ENCODE measurements around the gene OR2J2.
"Not testable (repeated sequence)": the region's sequence is repeated elsewhere in the genome, so short reads cannot be mapped to it uniquely, and the experiment has no call there.

Gene OR2J2

GRCh38 chr6:29170607-29171006 is at the start of gene OR2J2:
Gene OR2J2 (plus strand): TSS chr6:29170907. CDS start chr6:29173636, 2,729 bp downstream.
- not testable (repeated sequence) for DNase-seq

DNA sequence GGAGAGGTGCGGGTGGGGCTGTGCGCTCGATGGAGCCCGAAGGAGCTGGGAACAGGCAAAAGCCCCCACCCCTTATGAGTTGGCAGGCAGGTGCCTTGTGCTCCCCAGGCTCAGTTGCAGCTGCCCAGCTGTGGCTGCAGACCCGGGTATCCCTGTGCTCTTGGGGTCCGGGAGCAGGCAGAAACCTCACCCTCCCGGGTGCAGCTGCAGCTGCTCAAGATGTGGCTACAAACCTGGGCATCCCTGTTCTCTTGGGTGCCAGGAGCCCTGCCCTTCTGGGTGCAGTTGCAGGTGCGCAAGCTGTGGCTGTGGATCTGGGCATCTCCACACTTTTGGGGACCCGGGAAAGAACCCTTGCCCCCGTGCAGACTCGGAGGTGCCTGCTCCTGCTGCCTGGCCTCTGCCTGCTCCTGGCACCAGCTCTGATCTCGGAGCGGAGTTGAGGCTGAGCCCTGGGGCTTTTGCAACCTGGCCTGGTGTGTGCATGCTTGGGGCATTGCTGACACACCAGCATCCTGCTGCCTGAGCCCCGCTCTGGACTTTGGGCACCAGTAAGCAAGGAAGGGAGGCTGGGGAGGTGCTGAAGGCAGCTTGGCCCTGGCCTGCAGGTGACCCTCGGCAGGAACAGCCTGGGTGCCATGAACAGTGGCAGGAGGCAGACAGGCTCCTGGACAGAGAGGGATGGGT is 41.2 kb upstream of the OR2J2 start:
- DNase-seq: no peak

DNA sequence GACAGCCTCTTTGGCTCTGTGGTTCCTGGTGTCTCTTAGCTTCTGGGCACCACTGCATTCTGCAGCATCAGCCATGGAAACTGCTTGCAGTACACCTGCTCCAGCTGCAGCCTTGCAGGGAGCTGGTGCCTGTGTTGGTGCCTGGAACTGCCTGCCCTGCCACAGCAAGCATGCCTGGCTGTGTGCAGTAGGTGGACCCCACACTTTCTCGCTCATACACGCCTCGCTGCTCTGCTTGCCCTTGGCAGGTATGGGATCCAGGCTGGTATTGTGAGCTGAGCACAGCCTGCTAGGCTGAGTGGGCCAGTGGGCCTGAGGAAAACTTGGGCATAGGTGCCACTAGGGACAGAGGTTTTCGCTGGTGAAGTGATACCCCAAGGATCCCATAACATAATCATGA is 40.1 kb upstream of the OR2J2 start:
- no peak for DNase-seq

DNA sequence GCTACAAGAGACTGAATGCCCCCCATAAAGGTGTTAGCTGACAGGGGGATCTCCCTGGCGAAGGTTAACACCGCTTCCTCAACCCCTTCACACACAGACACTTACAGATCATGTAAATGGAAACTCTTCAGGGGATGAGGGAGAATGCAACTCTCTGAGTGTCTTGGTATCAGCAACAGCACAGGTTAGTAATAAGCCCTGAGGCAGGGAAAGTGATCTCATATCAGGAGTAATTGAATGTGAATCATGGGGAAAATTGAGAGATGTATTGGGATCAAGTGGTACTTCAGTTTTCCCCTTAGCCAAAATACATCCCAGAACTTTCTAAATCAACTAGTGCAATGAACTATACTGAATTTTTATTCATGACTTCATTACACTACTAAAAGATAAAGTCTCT is 39.0 kb upstream of the OR2J2 start:
- DNase-seq: no peak

- DNase-seq: no peak
Measured at GRCh38 chr6:29137724-29138123, 33.0 kb upstream of the OR2J2 start.

DNA sequence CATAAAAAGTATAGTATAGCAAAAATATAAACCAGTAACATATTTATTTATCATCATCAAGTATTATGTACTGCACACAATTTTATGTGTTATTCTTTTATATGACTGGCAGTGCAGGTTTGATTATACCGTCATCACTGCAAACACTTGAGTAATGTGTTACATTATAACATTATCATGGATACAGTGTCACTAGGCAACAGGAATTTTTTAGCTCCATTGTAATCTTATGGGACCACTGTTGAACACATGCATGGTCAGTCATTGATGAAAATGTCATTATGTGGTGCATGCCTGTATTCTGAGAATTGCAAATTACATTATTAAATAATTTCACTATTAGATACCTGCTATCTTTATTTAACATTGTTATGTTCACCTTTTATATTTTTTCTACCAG is 29.1 kb upstream of the OR2J2 start:
- DNase-seq: no peak

GRCh38 chr6:29142309-29142708 is 28.4 kb upstream of the OR2J2 start:
- DNase-seq: no peak

- no peak for DNase-seq
Measured at GRCh38 chr6:29146179-29146578, 24.5 kb upstream of the OR2J2 start.

- no peak for DNase-seq
Measured at GRCh38 chr6:29147074-29147473, 23.6 kb upstream of the OR2J2 start.

GRCh38 chr6:29149444-29149843 is 21.3 kb upstream of the OR2J2 start:
- not testable (repeated sequence) for DNase-seq

GRCh38 chr6:29153083-29153482 is 17.6 kb upstream of the OR2J2 start:
- DNase-seq: no peak

- not testable (repeated sequence) for DNase-seq
Measured at GRCh38 chr6:29155182-29155581, 15.5 kb upstream of the OR2J2 start.

GRCh38 chr6:29159922-29160321 is 10.8 kb upstream of the OR2J2 start:
- DNase-seq: not testable (repeated sequence)

GRCh38 chr6:29165571-29165970 is 5.1 kb upstream of the OR2J2 start:
- DNase-seq: not testable (repeated sequence)

GRCh38 chr6:29171736-29172135 is 1.0 kb downstream of the OR2J2 start:
- DNase-seq: no peak

GRCh38 chr6:29183594-29183993 is 12.9 kb downstream of the OR2J2 start:
- DNase-seq: peak; percentile 2

- DNase-seq: not testable (repeated sequence)
Measured at GRCh38 chr6:29188659-29189058, 18.0 kb downstream of the OR2J2 start.

DNA sequence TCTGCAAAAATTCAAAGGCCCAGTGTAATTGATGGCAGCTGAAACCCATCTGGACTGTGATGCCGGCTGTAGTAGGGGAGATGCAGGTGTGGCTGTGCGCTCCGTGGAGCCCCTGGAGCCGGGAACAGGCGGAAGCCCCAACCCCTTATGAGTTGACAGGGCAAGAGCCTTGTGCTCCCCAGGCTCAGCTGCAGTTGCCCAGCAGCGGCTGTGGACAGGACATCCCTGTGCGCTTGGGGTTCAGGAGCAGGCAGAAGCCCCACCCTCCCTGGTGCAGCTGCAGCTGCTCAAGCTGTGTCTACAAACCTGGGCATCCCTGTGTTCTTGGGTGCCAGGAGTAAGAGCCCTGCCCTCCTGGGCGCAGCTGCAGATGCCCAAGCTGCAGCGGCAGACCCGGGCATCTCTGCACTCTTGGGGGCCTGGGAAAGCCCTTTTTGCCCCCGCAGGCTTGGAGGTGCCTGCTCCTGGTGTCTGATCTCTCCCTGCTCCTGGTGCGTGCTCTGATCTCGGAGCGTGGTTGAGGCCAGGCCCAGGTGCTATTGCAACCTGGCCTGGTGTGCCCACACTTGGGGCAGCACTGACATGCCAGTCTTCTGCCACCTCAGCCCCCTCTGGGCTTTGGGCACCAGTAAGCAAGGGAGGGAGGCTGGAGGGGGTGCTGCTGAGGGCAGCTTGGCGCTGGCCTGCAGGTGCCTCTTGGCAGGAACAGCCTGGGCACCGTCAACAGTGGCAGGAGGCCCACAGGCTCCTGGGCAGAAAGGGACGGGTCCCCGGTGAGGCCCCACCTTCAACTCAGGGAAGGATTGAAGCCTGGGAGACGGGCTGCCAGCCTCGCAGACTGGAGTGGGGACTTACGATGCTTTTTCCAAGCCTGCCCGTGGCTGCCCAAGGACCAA is 30.3 kb downstream of the OR2J2 start:
- no peak for DNase-seq

GRCh38 chr6:29201966-29202365 is 31.3 kb downstream of the OR2J2 start:
- no peak for DNase-seq

- no peak for DNase-seq
Measured at GRCh38 chr6:29211488-29211887, 40.8 kb downstream of the OR2J2 start.

GRCh38 chr6:29216528-29216927 is 45.8 kb downstream of the OR2J2 start:
- no peak for DNase-seq

- not testable (repeated sequence) for DNase-seq
Measured at GRCh38 chr6:29217242-29217641, 46.5 kb downstream of the OR2J2 start.

DNA sequence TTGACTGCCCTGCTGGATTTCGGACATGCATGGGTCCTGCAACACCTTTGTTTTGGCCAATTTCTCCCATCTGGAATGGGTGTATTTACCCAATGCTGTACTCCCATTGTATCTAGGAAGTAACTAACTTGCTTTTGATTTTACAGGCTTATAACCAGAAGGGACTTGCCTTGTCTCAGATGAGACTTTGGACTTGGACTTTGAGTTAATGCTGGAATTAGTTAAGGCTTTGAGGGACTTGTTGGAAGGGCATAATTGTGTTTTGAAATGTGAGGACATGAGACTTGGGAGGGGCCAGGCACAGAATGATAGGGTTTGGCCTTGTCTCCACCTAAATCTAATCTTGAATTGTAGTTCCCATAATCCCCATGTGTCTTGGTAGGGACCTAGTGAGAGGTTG is 47.3 kb downstream of the OR2J2 start:
- DNase-seq: not testable (repeated sequence)
